ENCODE data around the gene ADGRD2. TPM values are rescaled to one million over a fixed set of nuclear protein-coding genes. Genes with fewer than 3 reads are reported as not detected.

The ADGRD2 gene
- total RNA-seq, 1 donor from 2014 or later, result not detected

DNA sequence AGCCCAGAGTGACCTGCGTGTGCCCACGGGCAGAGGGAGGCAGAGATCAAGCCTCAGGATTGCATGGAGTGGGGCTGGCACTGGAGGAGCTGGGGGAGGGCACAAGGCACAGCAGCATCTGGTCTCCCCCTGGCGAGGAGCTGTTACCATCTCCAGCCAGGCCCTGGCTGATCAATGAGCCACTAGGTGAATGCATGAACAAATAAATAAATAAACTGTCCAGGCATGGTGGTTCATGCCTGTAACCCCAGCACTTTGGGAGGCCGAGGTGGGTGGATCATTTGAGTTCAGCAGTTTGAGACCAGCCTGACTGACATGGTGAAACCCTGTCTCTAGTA lies 20.8 kb upstream of the ADGRD2 start:
- intact Hi-C loops (cut with DNase I), result no loop called here
- DNase-seq (ENCODE audit: missing footprints), result no peak
- no peak for ATAC-seq

- intact Hi-C loops (cut with DNase I), result no loop called here
- no peak for ATAC-seq
- no peak for DNase-seq (ENCODE audit: missing footprints)
These were observed 13.9 kb upstream of the ADGRD2 start for GRCh38 chr9:124436320-124436719.

DNA sequence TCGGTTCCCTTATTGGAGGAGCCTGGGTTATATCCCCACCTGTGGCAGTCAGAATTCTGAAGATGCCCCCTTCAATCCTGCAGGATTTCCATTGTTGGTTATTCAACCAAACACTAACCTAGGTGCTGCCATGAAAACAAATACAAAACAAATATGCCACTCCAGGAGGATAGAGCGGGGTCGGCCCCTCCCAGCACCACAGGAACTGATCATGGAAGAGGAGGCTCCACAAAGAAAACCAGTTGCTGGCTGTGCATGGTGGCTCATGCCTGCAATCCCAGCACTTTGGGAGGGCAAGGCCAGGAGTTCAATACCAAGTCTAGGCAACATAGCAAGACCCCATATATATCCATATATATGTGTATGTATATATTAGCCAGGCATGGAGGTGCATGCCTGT lies 13.2 kb upstream of the ADGRD2 start:
- ATAC-seq (no peak), DNase-seq (ENCODE audit: missing footprints) (no peak)
- intact Hi-C loops (cut with DNase I), result no loop called here

- intact Hi-C loops (cut with DNase I), result no loop called here
- DNase-seq (ENCODE audit: missing footprints) (no peak), ATAC-seq (no peak)
These were observed 12.2 kb upstream of the ADGRD2 start for GRCh38 chr9:124438091-124438490.

DNA sequence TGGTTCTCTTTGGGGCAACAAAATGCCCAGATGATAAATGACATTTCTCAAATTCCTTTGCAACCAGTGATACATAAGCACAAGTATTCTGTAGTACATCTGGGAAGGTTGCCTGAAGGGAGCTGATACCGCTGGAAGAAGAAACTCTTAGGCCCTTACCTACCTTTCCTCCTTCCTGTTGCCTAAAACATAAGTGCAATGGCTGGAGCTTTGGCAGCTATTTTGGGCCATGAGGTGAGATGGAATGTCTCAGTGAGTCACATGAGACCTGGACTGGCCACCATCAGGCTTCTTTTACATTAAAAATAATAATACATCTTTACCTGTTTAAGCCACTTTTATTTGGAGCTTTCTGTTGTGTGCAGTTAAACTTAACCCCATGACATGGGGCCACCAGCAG lies 11.2 kb upstream of the ADGRD2 start:
- intact Hi-C loops (cut with DNase I), result no loop called here
- ATAC-seq (no peak), DNase-seq (ENCODE audit: missing footprints) (no peak)

DNA sequence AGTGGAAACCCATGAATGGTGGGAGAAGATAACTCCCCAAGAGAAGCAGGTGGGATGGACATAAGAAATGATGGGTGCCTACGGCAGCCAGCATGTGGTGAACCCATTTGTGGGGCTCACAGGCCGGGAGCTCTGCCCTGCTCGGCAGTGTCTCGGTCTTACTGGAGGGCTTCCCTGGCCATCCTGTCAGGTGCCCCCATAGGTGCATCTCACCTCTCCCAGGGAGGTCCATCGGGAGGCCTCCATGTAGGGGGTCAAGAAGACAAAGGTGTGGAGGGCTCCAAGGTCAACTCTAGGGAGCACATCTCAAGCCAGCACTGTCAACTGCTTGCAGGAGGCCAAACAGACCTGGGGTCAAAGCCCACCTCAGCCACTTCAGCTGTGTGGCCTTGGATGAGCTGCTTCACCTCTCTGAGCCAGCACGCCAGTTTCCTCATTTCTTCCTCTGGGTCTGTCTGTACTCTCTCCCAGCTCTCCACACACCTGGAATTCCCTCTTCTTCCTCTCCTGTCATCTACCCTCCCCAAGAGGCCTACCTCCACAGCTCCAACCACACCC lies 10.5 kb upstream of the ADGRD2 start:
- ATAC-seq (no peak), DNase-seq (ENCODE audit: missing footprints) (no peak)
- intact Hi-C loops (cut with DNase I), result no loop called here

GRCh38 chr9:124440786-124441185 lies 9.5 kb upstream of the ADGRD2 start:
- intact Hi-C loops (cut with DNase I), result no loop called here
- ATAC-seq (no peak), DNase-seq (ENCODE audit: missing footprints) (no peak)

- ATAC-seq, result no peak
- intact Hi-C loops (cut with DNase I), result no loop called here
- no peak for DNase-seq (ENCODE audit: missing footprints)
These were observed 9.0 kb upstream of the ADGRD2 start for GRCh38 chr9:124441291-124441690.

DNA sequence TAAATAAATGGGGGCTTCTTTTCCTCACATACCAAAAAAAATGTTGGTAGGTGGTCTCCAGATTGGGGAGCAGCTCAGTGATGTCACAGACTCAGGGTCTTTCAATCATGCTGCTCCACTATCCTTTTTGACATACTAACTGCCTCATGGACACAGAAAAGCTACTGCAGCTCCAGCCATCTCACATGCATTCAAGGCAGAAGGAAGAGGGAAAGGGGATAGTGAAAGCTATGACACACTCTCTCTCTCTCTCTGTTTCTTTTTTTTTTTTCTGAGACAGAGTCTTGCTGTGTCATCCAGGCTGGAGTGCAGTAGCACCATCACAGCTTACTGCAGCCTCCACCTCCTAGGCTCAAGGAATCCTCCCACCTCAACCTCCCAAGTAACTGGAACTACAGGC lies 7.9 kb upstream of the ADGRD2 start:
- intact Hi-C loops (cut with DNase I), result no loop called here
- DNase-seq (ENCODE audit: missing footprints), result no peak
- no peak for ATAC-seq

GRCh38 chr9:124442826-124443225 lies 7.4 kb upstream of the ADGRD2 start:
- DNase-seq (ENCODE audit: missing footprints), result no peak
- intact Hi-C loops (cut with DNase I), result no loop called here
- ATAC-seq, result no peak

DNA sequence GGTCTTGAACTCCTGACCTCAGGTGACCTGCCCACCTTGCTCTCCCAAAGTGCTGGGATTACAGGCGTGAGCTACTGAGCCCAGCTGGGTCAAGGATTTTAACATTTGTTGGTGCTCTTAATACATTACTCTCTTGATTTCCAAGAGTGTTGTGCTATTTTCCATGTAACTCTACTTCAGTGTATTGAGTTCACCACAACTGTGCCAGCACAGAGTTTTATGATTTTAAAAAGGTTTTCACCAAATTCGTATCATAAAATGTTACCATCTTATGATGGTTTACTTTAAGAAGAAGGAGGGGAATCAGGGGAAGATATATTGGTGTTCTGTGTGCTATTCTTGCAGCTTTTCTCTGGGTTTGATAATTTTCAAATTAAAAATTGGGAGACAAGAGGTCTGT lies 6.6 kb upstream of the ADGRD2 start:
- ATAC-seq (no peak), DNase-seq (ENCODE audit: missing footprints) (no peak)
- intact Hi-C loops (cut with DNase I), result no loop called here

DNA sequence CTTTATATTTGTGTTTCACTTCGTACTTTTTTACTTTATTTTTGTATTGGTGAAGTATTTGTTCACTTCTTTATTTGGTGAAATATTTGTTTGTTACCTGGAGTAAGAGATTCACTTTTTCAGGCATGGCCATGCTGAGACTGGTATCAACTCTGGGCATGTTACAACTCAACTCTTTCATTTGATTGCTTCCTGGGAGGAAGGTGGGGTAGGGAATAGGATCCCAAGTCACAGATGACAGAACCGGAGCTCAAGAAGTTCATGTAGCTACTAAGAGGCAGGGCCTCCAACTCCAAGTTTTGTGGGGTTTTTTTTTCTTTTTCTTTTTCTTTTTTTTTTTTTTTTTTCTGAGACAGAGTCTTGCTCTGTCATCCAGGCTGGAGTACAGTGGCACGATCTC lies 6.1 kb upstream of the ADGRD2 start:
- ATAC-seq (no peak), DNase-seq (ENCODE audit: missing footprints) (no peak)
- intact Hi-C loops (cut with DNase I), result no loop called here

- DNase-seq (ENCODE audit: missing footprints), result no peak
- no peak for ATAC-seq
- intact Hi-C loops (cut with DNase I), result no loop called here
These were observed 3.0 kb upstream of the ADGRD2 start for GRCh38 chr9:124447297-124447661.

DNA sequence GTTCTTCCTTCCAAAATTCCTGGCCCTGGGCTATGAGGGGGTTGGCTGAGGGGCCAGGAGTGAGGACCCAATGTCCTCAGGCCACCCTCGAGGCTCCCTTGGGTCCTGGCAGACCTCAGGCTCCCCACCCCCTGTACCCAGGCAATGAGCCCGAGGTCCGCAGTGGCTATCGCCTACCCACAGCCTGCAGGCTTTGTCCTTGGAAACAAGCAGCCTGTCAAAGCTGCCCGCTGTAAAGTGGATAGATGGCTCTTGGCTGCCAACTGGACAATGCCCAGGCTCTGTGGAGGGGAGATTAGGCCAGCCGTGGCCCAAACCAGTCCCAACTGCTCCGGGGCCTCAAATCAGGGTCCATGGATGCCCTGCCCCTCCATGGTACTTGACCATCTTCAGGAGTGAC lies 2.2 kb upstream of the ADGRD2 start:
- DNase-seq (ENCODE audit: missing footprints) (no peak), ATAC-seq (peak; percentile 95)
- intact Hi-C loops (cut with DNase I), result no loop called here

DNA sequence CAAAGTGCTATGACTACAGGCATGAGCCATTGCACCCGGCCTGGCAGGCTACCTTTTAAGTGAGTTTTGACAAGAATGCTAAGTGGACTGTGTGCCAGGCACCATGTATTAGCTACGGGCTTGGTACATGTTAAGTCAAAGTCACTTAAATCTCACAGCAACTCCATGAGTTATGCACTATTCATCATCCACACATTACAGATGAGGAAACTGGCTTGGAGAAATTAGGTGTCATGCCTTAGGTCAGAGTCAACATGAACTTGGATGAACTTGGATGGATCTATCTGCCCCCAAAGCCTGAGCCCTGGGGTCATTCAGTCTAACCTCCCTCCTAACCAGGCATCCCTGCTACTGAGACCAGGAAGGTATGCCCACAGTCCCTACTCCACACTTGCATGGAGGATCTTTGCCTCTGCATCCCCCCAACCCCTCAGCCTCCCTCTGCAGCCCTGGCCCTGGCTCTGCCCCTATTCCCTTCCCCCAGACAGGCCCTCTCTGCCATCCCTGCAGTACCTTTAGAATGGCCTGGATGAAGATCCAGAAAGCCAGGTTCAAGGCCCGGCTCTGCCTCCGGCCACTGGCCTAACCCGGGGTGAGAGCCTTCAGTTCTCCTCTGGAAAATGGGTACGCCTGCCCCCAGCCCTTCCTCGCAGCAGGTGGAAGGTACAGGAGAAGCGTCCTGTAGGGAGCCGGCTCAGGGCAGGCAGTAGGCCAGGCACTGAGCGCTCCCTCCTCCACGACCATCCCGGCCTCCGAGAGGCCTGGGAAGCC lies 685 bp upstream of the ADGRD2 start:
- DNase-seq (ENCODE audit: missing footprints) (no peak), ATAC-seq (no peak)
- intact Hi-C loops (cut with DNase I), result no loop called here

GRCh38 chr9:124450931-124451661 lies 845 bp downstream of the ADGRD2 start:
- intact Hi-C loops (cut with DNase I), result no loop called here
- DNase-seq (ENCODE audit: missing footprints) (no peak), ATAC-seq (no peak)

DNA sequence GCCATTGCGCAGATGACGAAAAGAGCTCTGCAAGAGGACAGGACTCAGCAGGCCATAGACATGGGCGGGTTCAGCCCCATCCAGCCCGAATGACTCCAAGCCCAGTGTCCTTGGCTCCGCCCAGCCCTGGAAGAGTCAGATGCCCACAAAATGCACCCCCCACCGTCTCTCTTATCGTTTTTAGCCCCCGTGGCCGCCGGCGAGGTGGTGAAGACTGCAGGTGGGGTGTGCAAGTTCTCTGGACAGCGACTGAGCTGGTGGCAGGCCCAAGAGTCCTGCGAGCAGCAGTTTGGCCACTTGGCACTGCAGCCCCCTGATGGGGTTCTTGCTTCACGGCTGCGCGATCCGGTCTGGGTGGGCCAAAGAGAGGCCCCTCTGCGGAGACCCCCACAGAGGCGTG lies 2.1 kb downstream of the ADGRD2 start:
- intact Hi-C loops (cut with DNase I), result no loop called here
- no peak for DNase-seq (ENCODE audit: missing footprints)

GRCh38 chr9:124452841-124453585 lies 2.8 kb downstream of the ADGRD2 start:
- ATAC-seq, result no peak
- intact Hi-C loops (cut with DNase I), result no loop called here
- DNase-seq (ENCODE audit: missing footprints), result no peak

More for the DNA sequence above, 2.1 kb downstream of the ADGRD2 start:
- ATAC-seq, result no peak

- ATAC-seq, result no peak
- DNase-seq (ENCODE audit: missing footprints), result no peak
- intact Hi-C loops (cut with DNase I), result no loop called here
These were observed 3.4 kb downstream of the ADGRD2 start for GRCh38 chr9:124453586-124454191.

Data from Right ventricle myocardium inferior (tissue), 1 donor.